Measurements from ENCODE around the gene ATP9A. TPM values are rescaled to one million over a fixed set of nuclear protein-coding genes. Genes with fewer than 3 reads are reported as not detected.

Gene ATP9A
- total RNA-seq, 4 donors from 2014 or later: 15.1 to 50.8 (median 30.0) TPM

DNA sequence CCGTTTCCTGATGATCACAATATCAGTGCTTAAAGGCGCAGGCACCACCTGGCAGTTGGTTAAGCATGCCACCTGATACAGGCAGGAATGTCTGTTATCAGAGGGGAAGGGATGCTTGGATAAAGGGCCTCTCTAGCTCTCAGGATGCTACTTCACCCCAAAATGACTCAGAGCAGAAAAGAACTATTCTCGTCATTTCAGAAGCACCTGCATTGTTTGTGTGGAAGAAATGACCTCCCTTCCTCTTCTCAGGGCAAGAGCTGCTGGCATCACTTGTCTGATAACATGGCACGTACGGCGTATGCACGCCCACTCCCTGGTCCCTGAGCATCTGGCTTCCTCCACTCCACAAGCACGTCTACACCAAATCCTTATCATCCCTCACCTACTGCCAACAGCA lies 47.3 kb downstream of the ATP9A start:
- intact Hi-C loops (cut with DNase I; ENCODE audit: low total_unique reads): no loop called here
- Histone ChIP-seq H3K4me1 (no peaks in the 10 kb centered on the region), H3K27me3 (no peaks in the 10 kb centered on the region), H3K27ac (no peak overlapping the region), H3K36me3 (no peaks in the 10 kb centered on the region), H3K9me3 (no peaks in the 10 kb centered on the region), H3K4me3 (no peak overlapping the region)
- TF ChIP-seq, protein P1, sequence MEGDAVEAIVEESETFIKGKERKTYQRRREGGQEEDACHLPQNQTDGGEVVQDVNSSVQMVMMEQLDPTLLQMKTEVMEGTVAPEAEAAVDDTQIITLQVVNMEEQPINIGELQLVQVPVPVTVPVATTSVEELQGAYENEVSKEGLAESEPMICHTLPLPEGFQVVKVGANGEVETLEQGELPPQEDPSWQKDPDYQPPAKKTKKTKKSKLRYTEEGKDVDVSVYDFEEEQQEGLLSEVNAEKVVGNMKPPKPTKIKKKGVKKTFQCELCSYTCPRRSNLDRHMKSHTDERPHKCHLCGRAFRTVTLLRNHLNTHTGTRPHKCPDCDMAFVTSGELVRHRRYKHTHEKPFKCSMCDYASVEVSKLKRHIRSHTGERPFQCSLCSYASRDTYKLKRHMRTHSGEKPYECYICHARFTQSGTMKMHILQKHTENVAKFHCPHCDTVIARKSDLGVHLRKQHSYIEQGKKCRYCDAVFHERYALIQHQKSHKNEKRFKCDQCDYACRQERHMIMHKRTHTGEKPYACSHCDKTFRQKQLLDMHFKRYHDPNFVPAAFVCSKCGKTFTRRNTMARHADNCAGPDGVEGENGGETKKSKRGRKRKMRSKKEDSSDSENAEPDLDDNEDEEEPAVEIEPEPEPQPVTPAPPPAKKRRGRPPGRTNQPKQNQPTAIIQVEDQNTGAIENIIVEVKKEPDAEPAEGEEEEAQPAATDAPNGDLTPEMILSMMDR (IDR thresholded peaks at IDR 0.05): no peak
- TF ChIP-seq POLR2A (IDR thresholded peaks at IDR 0.05): no peak
- no peak for DNase-seq

DNA sequence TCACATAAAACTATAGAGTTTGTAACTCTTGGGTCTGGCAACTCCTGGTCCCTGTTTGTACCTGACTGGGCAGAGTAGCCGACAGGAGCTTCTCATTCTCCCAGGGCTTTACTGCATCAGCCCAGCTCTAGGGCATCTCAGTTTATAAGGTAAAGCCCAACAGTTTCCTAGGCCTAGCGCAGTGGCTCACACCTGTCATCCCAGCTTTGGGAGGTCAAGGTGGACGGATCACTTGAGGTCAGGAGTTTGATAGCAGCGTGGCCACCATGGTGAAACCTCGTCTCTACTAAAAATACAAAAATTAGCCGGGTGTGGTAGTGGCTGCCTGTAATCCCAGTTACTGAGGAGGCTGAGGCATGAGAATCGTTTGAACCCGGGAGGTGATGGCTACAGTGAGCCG lies 47.8 kb downstream of the ATP9A start:
- no peak overlapping the region for H3K4me3 ChIP-seq
- H3K36me3 ChIP-seq: no peaks in the 10 kb centered on the region
- no peak for DNase-seq
- TF ChIP-seq, protein P1 (IDR thresholded peaks at IDR 0.05): no peak
- no peak for TF ChIP-seq POLR2A (IDR thresholded peaks at IDR 0.05)
- H3K4me1 ChIP-seq: no peaks in the 10 kb centered on the region
- intact Hi-C loops (cut with DNase I; ENCODE audit: low total_unique reads): no loop called here
- no peak overlapping the region for H3K27ac ChIP-seq
- no peaks in the 10 kb centered on the region for H3K27me3 ChIP-seq
- no peaks in the 10 kb centered on the region for H3K9me3 ChIP-seq

DNA sequence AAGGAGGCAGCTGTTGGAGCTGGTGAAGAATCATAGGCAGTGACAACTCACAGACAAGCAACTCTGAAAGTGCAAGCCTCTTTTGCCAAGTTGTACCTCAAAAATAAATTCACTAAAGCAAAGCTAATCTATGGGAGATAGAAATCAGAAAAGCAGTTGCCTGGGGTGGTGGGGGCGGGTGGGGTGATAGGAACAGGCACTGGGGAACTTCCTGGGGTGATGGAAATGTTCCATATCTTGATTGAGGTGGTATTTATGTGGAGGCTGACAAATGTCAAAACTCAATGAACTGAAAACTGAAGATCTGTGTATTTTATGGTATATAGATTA lies 52.4 kb downstream of the ATP9A start:
- H3K4me3 ChIP-seq: no peak overlapping the region
- intact Hi-C loops (cut with DNase I; ENCODE audit: low total_unique reads): no loop called here
- no peaks in the 10 kb centered on the region for H3K4me1 ChIP-seq
- no peaks in the 10 kb centered on the region for H3K9me3 ChIP-seq
- H3K27ac ChIP-seq: no peak overlapping the region
- no peak for TF ChIP-seq POLR2A (IDR thresholded peaks at IDR 0.05)
- TF ChIP-seq, protein P1 (IDR thresholded peaks at IDR 0.05): no peak
- H3K36me3 ChIP-seq: no peaks in the 10 kb centered on the region
- DNase-seq: no peak
- H3K27me3 ChIP-seq: no peaks in the 10 kb centered on the region

DNA sequence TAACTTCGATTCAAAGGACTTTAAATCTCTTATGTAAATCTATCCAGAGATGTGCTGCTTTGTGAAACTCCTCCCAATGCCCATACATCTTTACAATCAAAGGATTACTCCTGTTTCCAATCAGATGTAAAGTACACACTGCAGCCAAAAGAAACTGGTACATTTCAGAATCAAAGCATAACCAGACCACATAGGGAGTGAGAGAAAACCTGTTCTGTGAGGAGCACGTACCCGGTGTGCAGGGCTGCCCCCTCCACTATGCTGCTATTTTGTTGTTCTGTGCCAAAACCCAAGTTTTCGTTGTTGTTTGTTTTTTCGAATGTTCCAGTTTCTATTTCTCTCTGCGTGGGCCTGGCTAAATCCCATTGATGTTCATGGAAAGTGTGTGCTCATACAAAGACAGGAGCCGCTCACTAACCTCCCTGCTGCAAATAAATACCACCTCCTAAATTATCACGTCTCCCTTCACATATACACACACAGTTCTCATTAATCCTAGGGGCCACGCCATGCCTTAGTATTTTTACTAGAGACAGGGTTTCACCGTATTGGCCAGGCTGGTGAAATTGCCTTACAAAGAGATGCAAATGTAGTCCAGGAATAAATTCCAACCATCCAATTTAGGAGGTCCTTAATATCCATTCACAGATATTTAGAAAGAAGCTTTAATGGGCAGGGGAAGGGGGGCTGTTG lies 52.9 kb downstream of the ATP9A start:
- DNase-seq: no peak
- no peaks in the 10 kb centered on the region for H3K36me3 ChIP-seq
- no peaks in the 10 kb centered on the region for H3K27me3 ChIP-seq
- TF ChIP-seq POLR2A (IDR thresholded peaks at IDR 0.05): no peak
- TF ChIP-seq, protein P1 (IDR thresholded peaks at IDR 0.05): no peak
- no peaks in the 10 kb centered on the region for H3K9me3 ChIP-seq
- H3K27ac ChIP-seq: no peak overlapping the region
- no peaks in the 10 kb centered on the region for H3K4me1 ChIP-seq
- intact Hi-C loops (cut with DNase I; ENCODE audit: low total_unique reads): no loop called here
- no peak overlapping the region for H3K4me3 ChIP-seq

DNA sequence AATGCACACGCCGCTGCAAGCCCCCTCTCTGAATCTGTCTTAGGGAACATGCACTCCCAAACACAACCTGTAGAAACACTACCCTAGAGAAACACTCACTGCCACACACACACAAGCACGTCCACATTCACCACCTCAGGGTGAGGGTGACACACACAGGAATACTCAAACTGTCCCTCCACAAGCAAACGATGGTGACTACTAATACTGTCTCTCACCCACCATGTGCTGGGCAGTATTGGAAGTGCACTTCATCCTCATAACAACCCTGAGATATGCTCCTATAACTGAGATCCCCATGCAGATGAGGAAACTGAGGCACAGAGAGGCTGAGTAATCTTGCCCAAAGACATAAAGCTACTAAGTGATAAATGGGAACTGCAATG lies 55.0 kb downstream of the ATP9A start:
- no peak overlapping the region for H3K4me3 ChIP-seq
- no peaks in the 10 kb centered on the region for H3K27me3 ChIP-seq
- no peaks in the 10 kb centered on the region for H3K36me3 ChIP-seq
- no peaks in the 10 kb centered on the region for H3K4me1 ChIP-seq
- no peak for DNase-seq
- H3K9me3 ChIP-seq: no peaks in the 10 kb centered on the region
- no peak for TF ChIP-seq POLR2A (IDR thresholded peaks at IDR 0.05)
- TF ChIP-seq, protein P1 (IDR thresholded peaks at IDR 0.05): no peak
- no peak overlapping the region for H3K27ac ChIP-seq
- intact Hi-C loops (cut with DNase I; ENCODE audit: low total_unique reads): no loop called here
